Stimulated activated CD4-positive, alpha-beta T cell treated with anti-CD3 and anti-CD28 coated beads, Interleukin-1b, Interleukin-23, amount 100 ng/mL, for 4 hours (primary cell): ENCODE data around the gene ZNF407.
A peak's percentile ranks its signal among the peaks of the same experiment; 100 is the strongest.
"Not testable (repeated sequence)": the region's sequence is repeated elsewhere in the genome, so short reads cannot be mapped to it uniquely, and the experiment has no call there.

Experiments
- DNase-seq, 2 donors: peaks; one replicate each; pipeline ENCODE4 v3.0.0-alpha.2; 2020; ENCODE audit warnings: low read depth in 2 of 2

Gene ZNF407

GRCh38 chr18:74597662-74598349, at the start of gene ZNF407:
TSS of gene ZNF407 (plus strand) at chr18:74597870. CDS start at chr18:74631020, 33,150 bp downstream.
- peak; percentile 75 for DNase-seq

- no peak for DNase-seq
Observed at GRCh38 chr18:74549591-74550104, 48.0 kb upstream of the ZNF407 start.

GRCh38 chr18:74550886-74551285, 46.8 kb upstream of the ZNF407 start:
- DNase-seq: no peak

- no peak for DNase-seq
Observed at GRCh38 chr18:74551452-74551851, 46.2 kb upstream of the ZNF407 start.

- peak; percentile 61 to 71 for DNase-seq
Observed at GRCh38 chr18:74551936-74552555, 45.6 kb upstream of the ZNF407 start.

- DNase-seq: no peak
Observed at GRCh38 chr18:74556126-74556525, 41.5 kb upstream of the ZNF407 start.

- no peak for DNase-seq
Observed at GRCh38 chr18:74558096-74558495, 39.6 kb upstream of the ZNF407 start.

GRCh38 chr18:74562131-74562730, 35.4 kb upstream of the ZNF407 start:
- DNase-seq: no peak

- no peak for DNase-seq
Observed at GRCh38 chr18:74562775-74563174, 34.9 kb upstream of the ZNF407 start.

GRCh38 chr18:74563999-74564398, 33.7 kb upstream of the ZNF407 start:
- DNase-seq: no peak

GRCh38 chr18:74565164-74565563, 32.5 kb upstream of the ZNF407 start:
- not testable (repeated sequence) for DNase-seq

GRCh38 chr18:74565993-74566392, 31.7 kb upstream of the ZNF407 start:
- DNase-seq: not testable (repeated sequence)

GRCh38 chr18:74567822-74568221, 29.8 kb upstream of the ZNF407 start:
- no peak for DNase-seq

- no peak for DNase-seq
Observed at GRCh38 chr18:74569401-74569800, 28.3 kb upstream of the ZNF407 start.

GRCh38 chr18:74570266-74570665, 27.4 kb upstream of the ZNF407 start:
- no peak for DNase-seq

- no peak for DNase-seq
Observed at GRCh38 chr18:74571895-74572680, 25.6 kb upstream of the ZNF407 start.

GRCh38 chr18:74573053-74573452, 24.6 kb upstream of the ZNF407 start:
- DNase-seq: no peak

GRCh38 chr18:74574916-74575315, 22.8 kb upstream of the ZNF407 start:
- no peak for DNase-seq

GRCh38 chr18:74577019-74577418, 20.7 kb upstream of the ZNF407 start:
- DNase-seq: no peak

- no peak for DNase-seq
Observed at GRCh38 chr18:74579496-74580065, 18.1 kb upstream of the ZNF407 start.

GRCh38 chr18:74582642-74583041, 15.0 kb upstream of the ZNF407 start:
- no peak for DNase-seq

- no peak for DNase-seq
Observed at GRCh38 chr18:74587441-74587840, 10.2 kb upstream of the ZNF407 start.
